Measurements from ENCODE around the gene CSNK2A2. TPM values are rescaled to one million over a fixed set of nuclear protein-coding genes. Genes with fewer than 3 reads are reported as not detected.

Gene CSNK2A2
- total and polyA plus RNA-seq, 9 of the 15 experiments (the other 6 are each of a cell fraction or from before 2014, with no cell fraction given) = 20.8 to 109 (median 44.7) TPM

- TF ChIP-seq PRDM10 (IDR thresholded peaks at IDR 0.05; ENCODE audit: partially characterized antibody) (peak; percentile 26), ZNF280B (CRISPR knock-in tag; IDR thresholded peaks at IDR 0.05) (no peak), ETV5 (CRISPR knock-in tag; IDR thresholded peaks at IDR 0.05; ENCODE audit: low read depth) (peak; percentile 86), ZFP36 (IDR thresholded peaks at IDR 0.05; ENCODE audit: low read depth, low read length, partially characterized antibody) (no peak), ZNF830 (CRISPR knock-in tag; IDR thresholded peaks at IDR 0.05) (0 out of 2 replicates have a peak, but pooled peaks have one; percentile 36), ZFP91 (CRISPR knock-in tag; IDR thresholded peaks at IDR 0.05) (peak; percentile 57; the same call in 1 of the 2 replicates), NRF1 (conservative IDR thresholded peaks at IDR 0.05 in 1 of 2, IDR thresholded peaks at IDR 0.05 in 1 of 2) (peak; percentile 93 to 94), FOXK1 (CRISPR knock-in tag; IDR thresholded peaks at IDR 0.05; ENCODE audit: borderline replicate concordance) (0 out of 2 replicates have a peak, but pooled peaks have one; percentile 55), CXXC5 (CRISPR knock-in tag; IDR thresholded peaks at IDR 0.05) (peak; percentile 100), RBM34 (IDR thresholded peaks at IDR 0.05; ENCODE audit: borderline replicate concordance, insufficient read depth, low read length) (no peak), ZFPM2 (CRISPR knock-in tag; IDR thresholded peaks at IDR 0.05) (0 out of 2 replicates have a peak, but pooled peaks have one; percentile 14), POLR2AphosphoS5 (IDR thresholded peaks at IDR 0.05; ENCODE audit: control insufficient read depth, insufficient read depth, low read depth, low read length) (peak; percentile 56; the same call in 1 of the 2 replicates), RAD21 (CRISPR knock-in tag; conservative IDR thresholded peaks at IDR 0.05 in 1 of 2, IDR thresholded peaks at IDR 0.05 in 1 of 2) (no peak), FOXM1 (IDR thresholded peaks at IDR 0.05; ENCODE audit: low read depth) (peak; percentile 73), FOXM1 (CRISPR knock-in tag; IDR thresholded peaks at IDR 0.05; ENCODE audit: low read depth) (peak; percentile 74; the same call in 1 of the 2 replicates), HCFC1 (IDR thresholded peaks at IDR 0.05; ENCODE audit: low read depth, low read length) (peak; percentile 50), STAT5B (CRISPR knock-in tag; IDR thresholded peaks at IDR 0.05) (no peak), CEBPG (CRISPR knock-in tag; IDR thresholded peaks at IDR 0.05) (peak; percentile 43; the same call in 1 of the 2 replicates), CEBPG (tag; conservative IDR thresholded peaks at IDR 0.05 in 1 of 2, IDR thresholded peaks at IDR 0.05 in 1 of 2) (peak in 1 of 2 experiments; percentile 36; a peak in 1 of 4 replicates), ZBTB17 (CRISPR knock-in tag; IDR thresholded peaks at IDR 0.05) (0 out of 2 replicates have a peak, but pooled peaks have one; percentile 32)
These were observed 68.6 kb downstream of the CSNK2A2 start, which contains the start of gene CFAP20 (continued) for GRCh38 chr16:58129097-58129936.

Measured in K562 (cell line).